Neutrophil (primary cell): ENCODE results near the gene EDEM1.

Source experiments
- H3K27ac ChIP-seq: fragments of 200-600 bp; sonication (generic); 2 replicates; pipeline ENCODE4 v1.5.1; 2016; ENCODE audit warnings: mild to moderate bottlenecking, moderate library complexity
- H3K27me3 ChIP-seq: fragments of 200-600 bp; sonication (generic); 2 replicates; pipeline ENCODE4 v1.6.0; 2016; ENCODE audit warnings: mild to moderate bottlenecking
- H3K36me3 ChIP-seq: fragments of 200-600 bp; sonication (generic); 2 replicates; pipeline ENCODE4 v1.5.1; 2017
- H3K4me1 ChIP-seq, 2 experiments: fragments of 200-600 bp in 1 of 2; sonication (generic) in 1 of 2; 1 replicate in 1 of 2; 2 replicates in 1 of 2; pipeline versions ENCODE4 v1.5.1 to v1.6.1; 2013 to 2016; ENCODE audit warnings: low read depth in 1 of 2, low read length in 1 of 2, mild to moderate bottlenecking in 1 of 2, moderate library complexity in 1 of 2; ENCODE audit not compliant: control insufficient read depth in 1 of 2, insufficient read depth in 1 of 2
- H3K4me3 ChIP-seq, 2 experiments: fragments of 200-600 bp in 1 of 2; sonication (generic) in 1 of 2; 1 replicate in 1 of 2; 2 replicates in 1 of 2; pipeline ENCODE4 v1.5.1; 2013 to 2016; ENCODE audit warnings: low read depth in 1 of 2, low read length in 1 of 2, mild to moderate bottlenecking in 1 of 2, moderate library complexity in 1 of 2
- H3K9me3 ChIP-seq: fragments of 200-600 bp; sonication (generic); 2 replicates; pipeline ENCODE4 v1.5.1; 2016
- TF ChIP-seq, protein P1 (sequence below): fragments of 200-600 bp; sonication (generic); IDR thresholded peaks from 2 replicates; pipeline ENCODE4 v1.5.1; 2016; ENCODE audit warnings: antibody characterized with exemption

EDEM1 gene

DNA sequence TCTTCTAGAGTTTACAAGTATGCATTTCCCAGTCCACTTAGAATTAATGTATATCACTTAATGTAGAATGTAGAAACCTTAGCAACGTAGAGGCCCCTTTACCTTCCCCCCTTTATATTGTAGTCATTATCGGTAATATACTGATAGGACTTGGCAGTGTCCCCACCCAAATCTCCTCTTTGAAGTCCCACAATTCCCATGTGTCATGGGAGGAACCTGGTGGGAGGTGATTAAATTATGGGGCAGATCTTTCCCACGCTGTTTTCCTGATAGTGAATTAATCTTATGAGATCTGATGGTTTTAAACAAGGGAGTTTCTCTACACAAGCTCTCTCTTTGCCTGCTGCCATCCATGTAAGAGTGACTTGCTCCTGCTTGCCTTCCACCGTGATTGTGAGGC, 34.4 kb upstream of the EDEM1 start:
- no peak overlapping the region for H3K4me3 ChIP-seq
- no peaks in the 10 kb centered on the region for H3K27me3 ChIP-seq
- TF ChIP-seq, protein P1, sequence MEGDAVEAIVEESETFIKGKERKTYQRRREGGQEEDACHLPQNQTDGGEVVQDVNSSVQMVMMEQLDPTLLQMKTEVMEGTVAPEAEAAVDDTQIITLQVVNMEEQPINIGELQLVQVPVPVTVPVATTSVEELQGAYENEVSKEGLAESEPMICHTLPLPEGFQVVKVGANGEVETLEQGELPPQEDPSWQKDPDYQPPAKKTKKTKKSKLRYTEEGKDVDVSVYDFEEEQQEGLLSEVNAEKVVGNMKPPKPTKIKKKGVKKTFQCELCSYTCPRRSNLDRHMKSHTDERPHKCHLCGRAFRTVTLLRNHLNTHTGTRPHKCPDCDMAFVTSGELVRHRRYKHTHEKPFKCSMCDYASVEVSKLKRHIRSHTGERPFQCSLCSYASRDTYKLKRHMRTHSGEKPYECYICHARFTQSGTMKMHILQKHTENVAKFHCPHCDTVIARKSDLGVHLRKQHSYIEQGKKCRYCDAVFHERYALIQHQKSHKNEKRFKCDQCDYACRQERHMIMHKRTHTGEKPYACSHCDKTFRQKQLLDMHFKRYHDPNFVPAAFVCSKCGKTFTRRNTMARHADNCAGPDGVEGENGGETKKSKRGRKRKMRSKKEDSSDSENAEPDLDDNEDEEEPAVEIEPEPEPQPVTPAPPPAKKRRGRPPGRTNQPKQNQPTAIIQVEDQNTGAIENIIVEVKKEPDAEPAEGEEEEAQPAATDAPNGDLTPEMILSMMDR = no peak
- H3K27ac ChIP-seq = no peak overlapping the region
- H3K36me3 ChIP-seq = no peaks in the 10 kb centered on the region
- no peaks in the 10 kb centered on the region for H3K4me1 ChIP-seq
- H3K9me3 ChIP-seq = no peaks in the 10 kb centered on the region

DNA sequence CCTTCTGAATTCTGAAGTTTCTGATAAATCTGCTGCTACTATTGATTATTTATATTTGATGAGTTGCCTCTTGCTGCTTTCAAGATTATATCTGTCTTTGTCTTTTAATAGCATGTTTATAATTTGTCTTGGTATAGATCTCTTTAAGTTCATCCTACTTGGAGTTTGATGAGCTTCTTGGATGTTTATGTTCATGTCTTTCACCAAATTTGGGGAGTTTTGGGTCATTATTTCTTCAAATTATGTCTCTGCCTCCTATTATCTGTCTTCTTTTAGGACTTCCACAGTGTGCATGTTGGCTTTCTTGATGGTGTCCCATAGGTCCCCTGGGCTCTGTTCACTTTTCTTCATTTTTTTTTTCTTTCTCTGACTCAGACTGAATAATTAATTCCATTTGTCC, 32.3 kb upstream of the EDEM1 start:
- Histone ChIP-seq H3K36me3 (no peaks in the 10 kb centered on the region), H3K27me3 (no peaks in the 10 kb centered on the region), H3K27ac (no peak overlapping the region), H3K4me1 (peaks cover 0 to 4% of the 10 kb centered on the region in 2 experiments), H3K9me3 (no peaks in the 10 kb centered on the region), H3K4me3 (no peak overlapping the region)
- TF ChIP-seq, protein P1 = no peak

DNA sequence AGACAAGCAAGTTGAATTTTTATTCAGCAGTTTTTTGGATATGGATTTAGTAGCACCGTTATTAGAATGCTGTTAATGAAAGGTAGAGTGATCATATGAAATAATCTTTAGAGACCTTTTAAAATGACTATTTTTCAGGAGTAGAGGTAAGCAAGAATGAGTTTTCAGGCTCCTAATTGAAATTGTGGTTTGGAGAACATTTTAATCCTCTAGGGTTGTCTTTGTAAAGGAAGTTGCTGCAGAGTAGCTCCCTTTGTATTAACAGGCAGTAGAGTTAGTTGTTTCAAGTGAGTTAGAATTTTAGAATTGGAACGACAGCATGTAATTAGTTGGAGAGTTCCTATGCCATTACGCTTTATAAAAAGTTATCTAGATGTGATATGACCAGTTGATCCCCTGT, 27.2 kb upstream of the EDEM1 start:
- Histone ChIP-seq H3K9me3 (no peaks in the 10 kb centered on the region), H3K4me3 (no peak overlapping the region), H3K36me3 (no peaks in the 10 kb centered on the region), H3K4me1 (peaks cover 4 to 26% of the 10 kb centered on the region in 2 experiments), H3K27ac (peak overlapping the region; percentile 35), H3K27me3 (no peaks in the 10 kb centered on the region)
- TF ChIP-seq, protein P1 = no peak

DNA sequence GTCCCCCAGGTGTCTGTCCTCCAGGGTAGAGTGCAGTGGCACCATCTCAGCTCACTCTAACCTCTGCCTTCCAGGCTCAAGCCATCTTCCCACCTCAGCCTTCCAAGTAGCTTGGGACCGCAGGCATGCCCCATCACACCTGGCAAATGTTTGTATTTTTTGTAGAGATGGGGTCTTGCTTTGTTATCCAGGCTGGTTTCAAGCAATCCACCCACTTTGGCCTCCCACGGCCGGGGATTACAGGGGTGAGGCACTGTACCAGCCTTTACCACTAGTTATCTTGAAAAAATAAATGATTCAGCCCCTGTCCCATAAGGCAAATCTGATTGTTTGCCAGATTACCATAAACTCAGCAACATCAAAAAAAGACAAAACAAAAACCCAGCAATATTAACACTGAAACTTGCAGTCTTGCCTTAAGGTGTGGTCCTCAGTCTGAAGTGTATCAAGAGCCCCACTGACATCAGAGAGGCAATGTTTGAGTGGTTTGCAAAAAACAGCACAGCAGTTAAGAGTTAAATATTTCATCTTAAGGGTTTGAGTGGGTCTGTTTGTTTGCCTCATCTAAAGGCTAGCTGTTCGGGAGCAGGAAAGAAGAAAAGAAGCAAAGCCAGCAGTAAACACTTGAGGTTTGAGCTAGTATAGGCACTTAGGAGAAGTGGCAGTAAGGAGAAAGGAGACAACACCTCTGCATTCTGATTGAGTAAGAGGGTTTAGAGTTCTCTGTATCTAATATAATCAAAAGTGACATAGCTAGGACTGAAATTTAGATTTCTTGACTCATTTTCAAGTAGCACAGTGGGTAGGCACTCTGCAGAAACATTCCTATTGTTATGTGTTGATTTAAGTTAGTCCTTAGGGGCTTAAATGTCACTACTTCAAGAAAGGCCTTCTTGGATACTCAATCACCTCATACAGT, 26.3 kb upstream of the EDEM1 start:
- Histone ChIP-seq H3K9me3 (no peaks in the 10 kb centered on the region), H3K27ac (peak overlapping the region; percentile 34), H3K36me3 (no peaks in the 10 kb centered on the region), H3K4me3 (no peak overlapping the region), H3K4me1 (peaks cover 8 to 35% of the 10 kb centered on the region in 2 experiments), H3K27me3 (no peaks in the 10 kb centered on the region)
- TF ChIP-seq, protein P1 = no peak

DNA sequence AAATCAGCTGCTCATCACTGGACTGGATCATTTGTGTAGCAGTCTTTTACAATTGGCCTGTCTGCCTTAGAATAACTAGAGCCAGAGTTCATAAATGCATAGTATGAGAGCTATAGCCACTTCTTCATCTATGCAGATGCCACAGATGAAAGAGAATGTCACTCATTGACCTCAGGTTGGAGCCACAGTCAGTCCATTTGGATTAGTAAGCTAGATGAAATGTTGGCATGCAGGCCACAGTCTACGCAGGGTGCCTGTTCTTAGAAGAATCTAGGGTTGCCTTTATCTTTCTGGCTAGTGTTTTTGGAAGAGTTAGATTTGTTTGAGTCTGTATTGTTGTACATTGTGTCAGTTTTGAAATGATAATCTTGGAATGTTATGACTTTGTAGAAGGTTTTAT, 25.4 kb upstream of the EDEM1 start:
- Histone ChIP-seq H3K4me3 (no peak overlapping the region), H3K27me3 (no peaks in the 10 kb centered on the region), H3K9me3 (no peaks in the 10 kb centered on the region), H3K36me3 (no peaks in the 10 kb centered on the region), H3K4me1 (peaks cover 8 to 44% of the 10 kb centered on the region in 2 experiments), H3K27ac (peak overlapping the region; percentile 36)
- TF ChIP-seq, protein P1 = no peak
